GM19468 (cell line): ENCODE measurements around the gene MCAM.

Experiments used
- ATAC-seq: cut with Tn5 transposase; IDR thresholded peaks from one replicate; pipeline ENCODE4 v1.9.1; 2021; ENCODE audit warnings: mild to moderate bottlenecking, moderate library complexity, moderate number of reproducible peaks; ENCODE audit not compliant: unreplicated experiment; ENCODE audit errors: extremely low read depth

Gene MCAM

DNA sequence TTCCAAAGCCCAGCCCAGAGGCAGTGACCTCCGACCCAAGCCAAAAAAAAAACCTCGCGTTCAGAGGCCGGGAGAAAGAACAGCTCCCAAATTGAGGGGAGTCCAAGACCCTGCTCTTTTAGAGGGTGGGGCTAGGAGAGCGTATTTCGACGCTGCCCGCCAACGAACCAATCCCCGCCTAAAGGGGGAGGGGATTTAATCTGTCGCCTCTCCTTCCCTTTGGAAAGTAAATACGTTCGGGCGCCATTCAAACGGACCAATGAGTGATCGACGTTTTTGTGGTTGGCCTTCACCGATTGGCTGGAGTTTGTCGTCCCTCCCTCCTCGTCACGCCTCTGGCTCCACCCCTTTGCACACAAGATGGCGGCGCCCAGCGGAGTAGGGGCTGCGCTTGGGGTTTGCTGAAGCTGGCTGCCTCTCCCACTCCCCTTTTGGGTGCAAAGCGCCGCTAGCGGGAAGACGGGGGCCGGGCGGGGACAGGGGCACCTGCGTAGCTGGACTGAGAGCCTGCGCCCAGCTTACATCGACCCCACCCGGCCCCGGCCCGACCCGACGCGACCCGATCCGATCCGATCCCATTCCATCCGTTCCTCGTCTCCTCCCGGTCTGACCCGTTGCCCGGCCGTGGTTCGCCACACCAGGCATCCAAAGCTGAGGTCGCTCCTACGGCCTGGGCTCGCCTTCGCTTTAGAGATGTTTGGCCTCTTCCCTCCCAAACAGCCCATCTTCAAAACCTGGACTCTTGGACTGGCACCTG lies 17.4 kb upstream of the MCAM start, which contains the start of gene RNF26:
TSS of gene RNF26 (plus strand) at position 354 of the 757 bp plus-strand sequence. CDS start 596 bp downstream, outside the sequence.
- peak; percentile 81 for ATAC-seq

DNA sequence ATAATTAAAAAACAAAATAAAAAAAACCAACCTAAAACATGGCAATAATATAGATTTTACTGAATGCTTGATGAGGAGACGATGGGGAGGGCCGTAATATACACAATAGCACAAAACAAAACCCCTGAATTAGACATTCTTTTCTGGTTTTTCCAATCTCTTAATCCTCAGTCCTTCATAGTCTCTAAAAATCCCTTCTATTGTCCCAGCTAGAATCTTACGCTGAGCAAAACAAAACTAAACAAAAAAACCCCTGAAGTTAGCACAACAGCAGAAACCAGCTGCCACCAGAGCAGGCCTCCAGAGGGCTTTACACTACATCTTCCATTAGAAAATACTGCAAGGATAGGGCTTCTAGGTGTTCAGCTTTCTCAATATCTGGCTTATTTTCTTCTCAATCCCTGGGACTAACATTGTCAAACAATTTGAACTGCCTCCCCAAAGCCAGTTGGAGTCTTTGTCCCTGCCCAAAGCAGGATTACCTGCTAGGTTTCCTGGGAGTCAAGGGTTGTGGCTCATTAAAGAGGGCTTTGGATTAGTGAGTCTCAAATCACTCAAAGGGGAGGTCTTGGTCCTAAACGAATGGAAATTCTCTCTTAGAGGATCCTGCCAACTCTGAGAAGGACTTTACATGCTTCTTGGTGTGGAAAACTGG lies 15.3 kb upstream of the MCAM start:
- ATAC-seq: no peak

DNA sequence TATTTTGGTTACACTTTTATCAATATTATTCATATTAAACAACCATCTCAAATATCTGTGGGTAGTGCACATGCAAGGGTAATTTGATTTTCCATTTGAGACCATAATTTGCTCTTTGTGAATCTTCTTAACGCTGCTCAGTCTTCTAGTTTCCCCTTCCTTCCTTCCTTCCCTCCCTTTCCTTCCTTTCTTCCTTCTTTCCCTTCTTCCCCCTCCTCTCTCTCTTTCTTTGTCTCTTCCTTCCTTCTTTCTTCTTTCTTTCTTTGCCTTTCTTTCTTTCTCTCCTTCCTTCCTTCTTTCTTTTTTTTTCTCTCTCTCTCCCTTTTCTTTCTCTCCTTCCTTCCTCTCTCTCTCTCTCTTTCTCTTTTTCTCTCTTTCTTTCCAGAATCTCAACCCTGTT lies 13.3 kb upstream of the MCAM start:
- ATAC-seq: no peak

DNA sequence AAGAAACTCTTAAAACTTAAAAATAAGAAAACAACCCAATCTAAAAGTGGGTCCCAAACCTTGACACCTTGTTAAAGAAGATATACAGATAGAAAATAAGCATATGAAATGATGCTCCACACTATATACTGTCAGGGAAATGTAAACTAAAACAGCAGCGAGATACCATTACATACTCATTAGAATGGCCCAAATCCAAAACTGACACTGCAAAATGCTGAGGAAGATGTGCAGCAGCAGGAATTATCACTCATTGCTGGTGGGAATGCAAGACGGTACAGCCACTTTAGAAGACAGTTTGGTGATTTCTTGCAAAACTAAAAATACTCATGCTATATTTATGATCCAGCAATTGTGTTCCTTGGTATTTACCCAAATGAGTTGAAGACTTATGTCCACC lies 12.4 kb upstream of the MCAM start:
- ATAC-seq: no peak

DNA sequence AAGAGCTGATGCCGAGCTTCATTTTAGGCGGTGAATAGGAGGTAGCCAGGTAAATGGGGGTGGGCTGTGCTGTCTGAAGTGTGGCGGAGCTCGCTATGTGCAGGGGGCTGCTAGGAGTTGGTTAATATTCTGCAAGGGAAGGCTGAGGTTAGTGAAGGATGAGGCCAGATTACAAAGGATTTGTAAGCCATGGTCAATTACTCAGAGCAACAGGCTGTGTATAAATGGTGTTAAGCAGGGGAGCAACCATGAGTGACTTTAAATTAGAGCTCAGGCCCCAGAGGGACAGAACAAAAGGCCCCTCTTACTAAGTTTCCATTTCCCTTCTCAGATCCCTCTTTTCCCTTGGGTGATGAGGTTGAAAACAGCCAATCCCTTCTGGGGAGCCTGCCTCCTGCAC lies 7.3 kb upstream of the MCAM start:
- no peak for ATAC-seq

DNA sequence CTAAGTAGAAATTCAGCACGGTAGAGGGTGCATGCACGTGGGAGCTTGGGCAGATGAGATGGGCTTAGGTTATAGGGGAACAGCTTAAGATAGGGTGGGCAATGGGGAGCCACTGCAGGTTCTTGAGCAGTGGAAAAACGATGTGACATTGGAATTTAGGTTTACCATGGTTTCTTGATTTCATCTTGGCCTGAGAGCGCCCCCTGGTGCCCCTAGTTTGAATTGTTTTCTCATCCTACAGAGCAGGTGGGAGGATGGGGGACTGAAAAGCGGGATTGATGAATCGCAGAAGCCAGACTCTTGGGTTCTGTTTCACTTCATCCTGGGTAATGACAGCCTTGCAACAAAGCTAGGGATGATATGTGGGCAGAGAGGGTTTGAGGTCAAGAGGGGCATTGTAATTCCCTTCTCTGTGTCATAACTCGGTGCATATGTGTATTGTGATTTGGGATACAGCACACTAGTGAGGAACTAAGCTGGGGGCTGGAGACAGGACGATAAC lies 6.7 kb upstream of the MCAM start:
- no peak for ATAC-seq

DNA sequence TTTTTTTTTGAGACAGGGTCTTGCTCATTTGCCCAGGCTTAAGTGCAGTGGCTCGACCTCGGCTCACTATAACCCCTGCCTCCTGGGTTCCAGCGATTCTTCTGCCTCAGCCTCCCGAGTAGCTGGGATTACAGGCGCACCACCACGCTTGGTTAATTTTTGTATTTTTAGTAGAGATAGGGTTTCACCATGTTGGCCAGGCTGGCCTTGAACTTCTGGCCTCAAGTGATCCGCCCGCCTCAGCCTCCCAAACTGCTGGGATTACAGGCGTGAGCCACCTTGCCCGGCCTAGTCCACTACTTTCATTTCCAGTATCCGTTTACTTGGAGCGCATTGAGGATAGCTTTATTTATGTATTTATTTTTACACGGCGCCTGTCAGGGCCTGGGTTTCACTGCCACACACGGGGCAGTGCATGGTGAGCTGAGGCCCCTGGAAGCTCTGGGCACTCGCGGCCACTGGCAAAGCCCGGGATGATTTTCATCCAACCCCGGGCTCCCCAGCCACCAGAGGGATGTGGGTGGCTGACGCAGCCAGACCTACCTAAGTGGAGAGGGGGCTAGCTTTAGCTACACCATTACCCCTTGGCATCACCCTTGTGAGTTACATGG lies 6.1 kb upstream of the MCAM start:
- no peak for ATAC-seq

DNA sequence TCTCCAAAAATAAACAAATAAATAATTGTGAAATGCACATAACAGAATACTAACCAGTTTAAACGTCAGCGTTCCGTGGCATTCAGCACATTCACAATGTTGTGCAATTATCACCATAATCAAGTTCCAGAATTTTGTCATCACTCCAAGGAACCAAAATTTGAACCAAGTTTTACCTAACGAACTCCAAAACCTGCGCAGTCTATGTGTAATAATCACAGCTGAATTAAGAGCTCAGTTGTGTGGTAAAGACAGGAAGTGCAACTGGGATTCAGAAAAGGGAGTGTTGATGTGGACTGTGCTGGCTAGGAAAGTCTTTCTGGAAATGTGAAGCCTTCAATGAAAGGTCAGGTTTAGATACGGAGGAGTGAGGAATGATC lies 5.4 kb upstream of the MCAM start:
- no peak for ATAC-seq

DNA sequence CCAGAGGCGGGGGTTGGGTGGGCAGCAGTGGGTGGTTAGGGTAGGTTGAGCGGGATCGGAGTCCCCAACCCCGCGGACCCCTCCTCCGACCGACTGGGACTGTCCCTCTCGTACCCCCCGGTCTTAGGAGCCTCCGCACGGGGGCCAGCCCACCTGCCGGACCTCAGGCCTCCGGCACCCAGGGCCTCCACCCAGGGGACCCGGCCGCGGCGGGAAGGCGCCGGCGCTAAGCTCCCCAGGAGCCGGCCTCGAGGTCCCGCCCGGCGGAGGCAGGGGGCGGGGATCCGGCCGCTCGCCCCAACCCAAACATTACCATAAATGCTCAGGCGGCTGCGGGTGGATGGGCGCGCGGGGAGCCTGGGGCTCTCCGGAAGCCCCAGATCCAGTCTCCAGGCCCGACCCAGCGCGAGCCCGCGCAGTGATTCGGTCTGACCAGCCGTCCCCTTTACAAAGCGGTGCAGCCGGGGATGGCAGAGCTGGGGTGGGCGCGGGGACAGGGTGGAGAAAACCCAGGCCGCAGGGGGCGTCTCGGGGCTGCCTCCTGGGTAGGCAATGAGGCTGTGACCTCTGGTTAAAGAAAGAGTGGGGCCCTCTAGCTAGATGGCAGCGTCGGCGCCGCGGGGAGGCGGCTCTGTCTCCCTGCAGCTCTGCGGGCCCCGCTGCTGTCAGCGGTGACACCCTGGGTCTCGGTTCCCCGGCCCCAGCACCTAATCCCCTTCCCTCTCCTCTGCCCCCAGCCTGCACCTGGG lies 4.0 kb upstream of the MCAM start:
- peak; percentile 4 for ATAC-seq

DNA sequence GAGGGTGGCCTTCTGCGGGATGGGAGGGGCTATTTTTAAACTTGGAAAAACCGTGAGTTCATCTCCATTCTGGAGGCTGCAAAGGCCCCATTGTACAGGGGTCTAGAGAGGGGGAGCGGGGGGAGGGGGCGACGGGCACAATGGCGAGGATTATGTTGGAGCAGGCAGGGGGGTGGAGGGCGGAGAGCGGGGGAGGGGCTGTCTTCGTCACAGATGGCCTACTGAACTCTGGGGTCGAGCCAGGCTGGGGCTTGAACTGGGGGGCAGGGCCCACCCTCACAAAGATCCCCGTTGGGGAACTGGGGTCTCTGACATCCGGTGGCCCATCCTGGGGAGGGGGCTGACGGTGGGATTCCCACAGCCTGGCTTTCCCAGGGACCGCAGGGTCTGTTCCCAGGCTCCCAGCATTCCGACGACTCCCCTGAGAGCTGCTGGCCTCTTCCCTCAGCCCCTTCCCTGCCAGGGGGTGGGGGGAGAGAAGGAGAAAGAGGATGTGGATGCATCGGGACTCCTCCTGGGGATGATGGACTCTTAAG lies 3.4 kb upstream of the MCAM start:
- ATAC-seq: no peak

DNA sequence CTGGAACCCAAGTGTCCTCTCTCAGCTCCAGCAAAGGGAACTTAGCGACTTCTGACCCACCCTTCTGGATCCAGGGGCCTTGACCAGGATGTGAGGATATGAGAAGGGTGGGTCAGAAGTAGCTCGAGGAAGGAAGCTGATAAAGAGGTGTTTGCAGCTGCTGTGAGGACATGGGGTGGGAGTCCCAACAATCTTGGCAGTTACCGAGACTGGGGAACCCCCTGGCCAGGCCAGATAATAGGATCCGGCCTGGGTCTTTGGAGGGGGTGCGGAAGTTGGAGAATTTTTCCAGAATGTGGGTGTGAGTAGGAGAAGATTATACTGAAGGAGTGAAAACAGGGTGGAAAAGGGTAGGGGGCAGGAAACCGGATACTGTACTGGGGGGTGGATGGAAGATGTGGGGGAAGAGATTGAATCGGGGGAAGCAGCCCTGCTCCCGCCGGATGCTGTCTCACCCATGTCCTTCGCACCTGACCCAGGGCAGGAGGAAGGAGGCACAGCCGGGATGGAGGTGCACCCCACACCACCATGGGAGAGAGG lies 2.8 kb upstream of the MCAM start:
- no peak for ATAC-seq

DNA sequence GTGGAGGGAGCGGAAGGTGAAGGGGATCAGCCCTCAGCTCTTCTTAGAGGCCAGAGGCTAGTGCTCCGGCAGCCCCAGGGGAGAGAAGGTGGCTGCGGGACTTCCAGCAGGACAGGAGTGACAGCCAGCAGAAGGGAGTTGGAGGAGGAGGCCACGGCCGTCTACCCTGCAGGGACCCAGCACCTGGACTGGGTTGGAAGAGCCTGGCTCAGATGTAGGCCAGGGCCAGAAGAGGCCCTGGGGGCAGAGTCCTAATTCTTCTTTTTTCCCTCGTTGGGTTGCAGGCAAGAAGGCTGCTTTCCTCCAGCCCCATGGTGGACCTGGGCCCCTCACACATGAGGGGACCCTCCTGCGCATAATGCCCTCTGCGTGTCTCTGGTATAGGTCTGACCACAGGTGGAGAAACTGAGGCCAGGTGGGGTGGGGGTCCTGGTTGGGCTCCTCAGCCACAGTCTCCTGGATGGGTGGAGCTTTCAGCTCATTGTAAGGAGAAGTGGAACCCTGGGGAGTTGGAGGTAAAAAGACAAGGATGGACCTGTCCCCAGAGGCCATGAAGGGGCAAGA lies 2.3 kb upstream of the MCAM start:
- ATAC-seq: no peak

DNA sequence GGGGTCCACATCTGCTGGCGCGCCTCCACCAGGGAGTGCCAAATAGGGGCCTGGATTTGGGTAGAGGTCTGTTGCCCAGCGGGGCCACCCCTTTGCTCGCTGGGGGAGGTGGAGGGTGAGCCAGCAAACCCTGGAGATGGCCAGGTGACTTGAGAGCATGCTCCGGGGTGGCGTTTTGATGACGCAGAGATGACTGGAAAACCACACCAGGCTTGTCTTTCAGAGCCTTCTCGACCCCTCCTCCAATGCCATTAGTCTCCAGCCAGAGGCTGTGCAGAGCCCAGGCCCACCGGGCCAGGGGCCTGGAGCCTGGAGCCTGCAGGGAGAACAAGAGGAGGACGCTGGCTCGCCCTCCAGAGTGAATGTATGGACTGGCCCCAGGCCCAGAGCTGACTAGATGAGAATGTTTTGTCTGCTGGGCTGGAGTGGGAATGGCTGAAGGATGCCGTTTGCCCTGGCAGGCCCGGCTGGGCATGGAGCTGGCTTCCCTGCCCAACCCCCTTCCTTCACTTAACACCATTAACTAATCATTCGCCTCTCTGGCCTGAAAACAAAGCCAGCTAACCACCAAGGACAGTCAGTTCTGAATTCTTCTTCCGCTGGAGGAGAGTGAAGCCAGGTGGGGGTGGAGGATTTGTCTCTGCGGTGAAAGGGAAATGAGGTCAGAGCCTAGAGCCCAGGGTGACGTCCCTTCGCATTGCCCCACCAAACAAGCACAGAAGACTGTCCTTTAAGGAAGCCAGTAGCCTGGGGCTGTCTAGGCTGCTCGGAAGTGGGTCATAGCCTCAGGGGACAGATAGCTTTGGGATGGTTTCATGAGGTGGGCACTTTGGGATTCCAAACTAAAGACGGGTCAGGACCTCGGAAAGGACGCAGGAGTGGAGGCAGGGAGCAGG lies 1.6 kb upstream of the MCAM start:
- ATAC-seq: no peak

DNA sequence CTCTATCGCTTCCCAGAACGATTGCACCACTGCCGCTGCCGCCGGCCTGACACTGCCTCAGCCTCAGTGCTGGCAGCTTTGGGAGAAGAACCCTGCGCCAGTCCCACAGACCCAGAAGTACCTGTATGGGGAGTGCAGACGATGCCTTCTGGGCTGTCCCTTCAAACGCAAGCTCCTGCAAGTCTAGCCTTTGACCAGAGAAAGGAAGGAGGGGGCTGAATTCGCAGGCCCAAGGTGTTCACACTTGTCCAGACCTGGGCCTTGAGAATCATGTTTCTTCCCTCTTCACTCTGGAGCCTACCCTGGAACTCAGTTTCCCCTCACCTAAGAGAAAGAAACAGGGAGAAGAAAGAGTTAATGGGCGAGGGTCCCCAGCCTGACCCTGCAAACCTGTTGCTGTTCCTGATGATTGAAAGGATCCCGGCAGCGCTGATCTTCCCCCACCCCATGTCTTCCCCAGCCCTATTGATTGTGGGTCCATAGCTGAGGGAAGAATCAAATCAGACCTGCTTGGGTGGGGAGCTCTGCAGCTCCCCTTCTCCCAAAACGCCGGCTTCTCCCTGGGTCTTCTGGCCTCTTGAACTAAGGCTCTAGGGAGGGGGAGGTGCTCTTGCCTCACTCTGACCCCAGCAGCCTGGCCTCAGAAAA lies 786 bp upstream of the MCAM start:
- ATAC-seq: no peak

DNA sequence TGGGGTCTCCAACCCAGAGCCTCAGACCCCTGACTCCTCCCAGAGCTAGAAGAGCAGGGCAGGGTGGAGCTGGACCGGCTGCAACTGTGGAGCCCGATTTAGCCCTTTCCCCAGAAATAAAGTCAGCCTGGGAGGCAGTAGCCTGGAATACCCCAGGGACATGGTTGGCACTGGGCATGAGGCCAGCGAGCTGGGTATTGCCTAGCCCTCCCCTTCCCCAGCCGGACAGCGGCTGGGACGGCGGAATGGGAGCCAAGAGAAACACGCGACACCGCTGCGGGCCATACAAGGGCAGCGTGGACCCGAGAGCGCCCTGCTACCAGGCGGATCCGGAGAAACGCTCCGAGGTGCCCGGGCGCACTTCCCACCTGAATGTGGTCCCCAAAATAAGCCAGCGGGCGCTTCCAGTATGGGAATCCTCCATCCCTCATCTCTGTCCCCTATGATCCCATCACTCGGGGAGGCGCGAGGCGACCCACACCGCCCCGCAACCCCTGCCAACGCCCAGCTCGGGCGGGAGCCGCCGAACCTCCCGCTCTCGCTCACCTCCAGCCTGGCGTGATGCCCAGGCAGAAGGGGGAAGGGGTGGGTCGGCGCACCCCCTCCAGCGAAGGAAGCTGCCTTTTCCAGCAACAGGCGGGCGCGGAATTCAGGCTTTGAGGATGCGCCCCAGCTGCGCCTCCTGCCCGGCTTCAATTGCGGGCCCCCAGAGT lies 758 bp downstream of the MCAM start:
- ATAC-seq: no peak

DNA sequence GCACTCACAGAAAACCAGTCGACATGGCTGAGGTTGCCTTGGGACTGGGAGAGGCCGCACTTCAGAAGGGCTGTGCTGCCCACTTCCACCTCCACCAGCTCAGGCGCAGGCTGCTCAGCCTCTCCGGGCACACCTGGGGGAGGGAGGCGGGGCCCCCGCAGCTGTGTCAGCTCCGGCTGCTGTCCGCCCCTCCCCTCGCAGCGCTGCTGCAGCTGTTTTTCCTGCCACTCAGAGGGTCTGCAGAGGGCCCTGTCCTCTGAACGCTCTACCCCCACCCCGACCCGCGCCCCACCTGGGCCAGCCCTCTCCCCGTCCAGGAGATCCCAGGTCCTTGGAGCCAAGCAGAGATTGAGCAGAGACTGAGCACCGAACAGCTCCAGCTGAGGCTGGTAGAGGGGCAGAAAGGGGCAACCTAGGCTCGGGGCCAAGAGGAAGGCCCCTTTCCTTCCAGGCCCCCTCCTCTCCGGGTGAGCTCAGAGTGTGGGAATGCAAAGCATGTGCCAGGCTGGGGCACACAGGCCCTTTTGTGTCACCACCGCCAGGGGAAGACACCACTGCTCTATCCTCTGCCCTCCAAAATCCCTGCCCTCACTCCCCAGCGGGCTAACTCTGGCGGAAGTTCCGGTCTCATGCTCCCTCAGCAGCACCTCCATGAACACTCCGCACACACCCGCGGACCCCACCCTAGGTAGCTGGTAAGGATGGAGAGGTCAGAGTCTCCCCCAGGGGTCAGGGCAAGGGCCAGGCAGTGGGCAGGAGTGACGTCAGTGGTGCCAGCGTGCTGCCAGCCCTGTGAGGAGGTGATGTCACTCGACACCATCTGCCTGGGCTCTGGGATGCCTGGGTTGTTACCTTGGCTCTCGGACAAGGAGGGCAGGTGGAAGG lies 1.6 kb downstream of the MCAM start:
- no peak for ATAC-seq

DNA sequence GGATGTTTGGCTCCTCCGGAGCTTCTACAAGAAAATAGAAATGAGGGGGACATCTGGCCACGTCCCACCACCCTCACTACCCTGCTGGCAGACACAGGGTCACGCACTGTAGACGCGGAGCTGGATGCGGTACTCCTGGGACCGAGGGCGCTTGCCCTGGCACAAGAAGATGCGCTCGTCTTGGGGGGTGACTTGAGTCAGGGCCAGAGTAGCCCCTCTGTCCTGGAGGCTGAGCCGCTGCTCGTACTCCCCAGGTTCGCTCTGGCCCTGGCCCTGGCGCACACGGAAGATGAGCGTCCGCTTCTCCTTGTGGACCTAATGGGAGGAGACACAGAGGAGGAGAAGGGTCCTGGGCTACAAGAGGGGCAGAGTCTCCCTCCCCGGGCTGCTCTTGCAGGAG lies 2.2 kb downstream of the MCAM start:
- ATAC-seq: no peak
